BJ (cell line): ENCODE measurements around the gene ADCYAP1R1. TPM values are rescaled to one million over a fixed set of nuclear protein-coding genes. Genes with fewer than 3 reads are reported as not detected.

ENCODE experiments used
- CTCF ChIA-PET: fragments of 350-600 bp; formaldehyde crosslinking; extraction: SDS; loops from one replicate; lab custom pipeline; 2021; ENCODE audit warnings: antibody characterized with exemption, inconsistent platforms; lab: Yijun Ruan, JAX
- POLR2A ChIA-PET: fragments of 300-600 bp; sonication (Branson Sonifier 250); formaldehyde crosslinking; extraction: SDS; loops from one replicate; lab custom pipeline; 2021; ENCODE audit warnings: antibody characterized with exemption; lab: Charles Lee
- DNase-seq: peaks from one replicate; pipeline ENCODE4 v3.0.0-alpha.2; 2011; ENCODE audit warnings: low read depth
- H3K27me3 ChIP-seq: 2 replicates; pipeline ENCODE4 v1.6.0; 2011; ENCODE audit warnings: low read length; ENCODE audit not compliant: control insufficient read depth, insufficient read depth
- H3K36me3 ChIP-seq: 2 replicates; pipeline ENCODE4 v1.5.1; 2011; ENCODE audit warnings: low read length; ENCODE audit not compliant: control insufficient read depth, insufficient read depth
- H3K4me3 ChIP-seq: 2 replicates; pipeline ENCODE4 v1.5.1; 2011; ENCODE audit warnings: low read depth, mild to moderate bottlenecking, control low read depth, low read length
- CTCF ChIP-seq: IDR thresholded peaks from 2 replicates; pipeline ENCODE4 v1.5.1; 2011; ENCODE audit warnings: low read depth, mild to moderate bottlenecking, control low read depth, inconsistent platforms, low read length, moderate library complexity; ENCODE audit not compliant: insufficient read depth
- polyA plus RNA-seq: library from polyadenylated mRNA; depleted of rRNA; stranded (reverse); fragments of >200 nt; gene quantifications from 2 replicates; pipeline ENCODE4 v1.2.3, GENCODE V29; 2011

ADCYAP1R1 gene
- polyA plus RNA-seq, 1 experiment = not detected

GRCh38 chr7:31133497-31133896 lies 81.4 kb downstream of the ADCYAP1R1 start:
- no peak for DNase-seq
- POLR2A ChIA-PET = no interaction called here
- Histone ChIP-seq H3K36me3 (no peaks in the 10 kb centered on the region), H3K4me3 (no peak overlapping the region), H3K27me3 (no peaks in the 10 kb centered on the region)
- no peak for TF ChIP-seq CTCF
- CTCF ChIA-PET = interaction anchor here (1.2 to 5.5 kb wide), 15 partner anchors 9 to 394 kb away, joined by 3 to 79 read pairs (median 5); no protein-coding TSS in a partner anchor

- H3K27me3 ChIP-seq = no peaks in the 10 kb centered on the region
- H3K36me3 ChIP-seq = no peaks in the 10 kb centered on the region
- peak; percentile 77 for TF ChIP-seq CTCF
- peak; percentile 5 for DNase-seq
- ChIA-PET POLR2A (no interaction called here), CTCF (interaction anchor here (0.7 to 5.5 kb wide), 46 partner anchors 8 to 1090 kb away, joined by 3 to 79 read pairs (median 4); partner anchors contain the start of gene INMT)
- H3K4me3 ChIP-seq = no peak overlapping the region
These were observed 82.4 kb downstream of the ADCYAP1R1 start for GRCh38 chr7:31134246-31135188.

GRCh38 chr7:31137234-31137633 lies 85.1 kb downstream of the ADCYAP1R1 start:
- TF ChIP-seq CTCF = no peak
- no peak overlapping the region for H3K4me3 ChIP-seq
- POLR2A ChIA-PET = no interaction called here
- H3K36me3 ChIP-seq = no peaks in the 10 kb centered on the region
- DNase-seq = no peak
- CTCF ChIA-PET = interaction anchor here (5.5 kb wide), 1 partner anchor 12 kb away, joined by 79 read pairs; no protein-coding TSS in a partner anchor
- no peaks in the 10 kb centered on the region for H3K27me3 ChIP-seq

GRCh38 chr7:31145339-31145738 lies 93.2 kb downstream of the ADCYAP1R1 start:
- no peak for TF ChIP-seq CTCF
- DNase-seq = no peak
- POLR2A ChIA-PET = no interaction called here
- no peak overlapping the region for H3K4me3 ChIP-seq
- CTCF ChIA-PET = no interaction called here
- no peaks in the 10 kb centered on the region for H3K27me3 ChIP-seq
- no peaks in the 10 kb centered on the region for H3K36me3 ChIP-seq

GRCh38 chr7:31146030-31146429 lies 93.9 kb downstream of the ADCYAP1R1 start:
- Histone ChIP-seq H3K36me3 (no peaks in the 10 kb centered on the region), H3K27me3 (no peaks in the 10 kb centered on the region), H3K4me3 (no peak overlapping the region)
- POLR2A ChIA-PET = no interaction called here
- no peak for DNase-seq
- no peak for TF ChIP-seq CTCF
- CTCF ChIA-PET = no interaction called here
